Right ventricle myocardium superior (tissue), 1 donor: ENCODE measurements around the gene EPHA5. TPM values are rescaled to one million over a fixed set of nuclear protein-coding genes. Genes with fewer than 3 reads are reported as not detected.

ENCODE experiments used
- ATAC-seq: fragments of 200-7000 bp; cut with Tn5 transposase; one replicate; pipeline ENCODE4 v1.9.1; 2020; ENCODE audit warnings: mild to moderate bottlenecking; ENCODE audit not compliant: poor library complexity
- DNase-seq: peaks from one replicate; pipeline ENCODE4 v3.0.0-alpha.2; 2020
- intact Hi-C: fragments of 100-400 bp; cut with DNase I; formaldehyde crosslinking; loops from one replicate; pipeline ENCODE4 v1.11.2; 2022
- total RNA-seq: library from RNA; stranded (reverse); fragmentation: NEBNext Ultra II Directional; extraction: Animal tissue kit (Norgen Biotek cat#: 25700); gene quantifications from one replicate; pipeline ENCODE4 v1.2.1, GENCODE V29; 2021
- donor health status: DM: no; HTN: yes; CAD: no; lungs with severe emphysema.

Gene EPHA5
- total RNA-seq, 1 donor from 2014 or later, result 0.13 TPM

- intact Hi-C loops, result no loop called here
- DNase-seq (no peak), ATAC-seq (no peak)
Measured at GRCh38 chr4:65645185-65645584, 25.1 kb downstream of the EPHA5 start.

DNA sequence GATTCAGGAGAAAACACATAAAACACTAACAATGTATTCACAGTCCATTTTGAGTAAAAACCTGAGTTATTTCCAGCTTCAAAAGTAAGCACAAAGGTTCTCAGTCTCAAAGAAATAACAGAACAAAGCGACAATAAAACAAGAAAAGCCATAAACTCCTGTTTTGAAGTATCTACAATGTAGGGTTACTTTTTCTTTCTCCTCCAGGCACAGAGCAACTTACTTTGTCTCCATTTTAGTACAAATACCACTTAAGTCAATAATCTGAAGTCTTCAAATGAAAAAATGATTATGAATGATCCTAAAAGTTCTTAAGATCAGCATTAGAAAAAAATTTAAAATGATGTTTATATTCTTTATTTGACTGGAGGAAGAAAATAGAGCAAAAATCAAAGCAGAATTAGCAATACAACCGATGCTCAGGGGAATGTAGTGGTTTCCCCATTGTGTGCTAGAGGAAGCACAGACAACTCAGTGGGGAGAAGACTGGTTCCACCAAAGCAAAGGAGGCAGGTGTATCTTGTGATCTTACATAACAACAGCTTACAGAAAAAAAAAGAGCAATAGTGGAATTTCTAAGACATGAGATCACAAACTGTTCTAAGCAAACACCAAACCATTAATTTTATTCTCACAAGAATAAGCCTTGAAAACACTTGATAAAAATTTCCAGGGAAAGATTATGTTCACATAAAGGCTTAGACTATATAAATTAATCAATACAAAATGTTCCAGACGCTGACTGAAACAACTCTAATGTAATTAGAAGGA, 35.1 kb downstream of the EPHA5 start:
- ATAC-seq, result no peak
- intact Hi-C loops, result no loop called here
- DNase-seq, result no peak

DNA sequence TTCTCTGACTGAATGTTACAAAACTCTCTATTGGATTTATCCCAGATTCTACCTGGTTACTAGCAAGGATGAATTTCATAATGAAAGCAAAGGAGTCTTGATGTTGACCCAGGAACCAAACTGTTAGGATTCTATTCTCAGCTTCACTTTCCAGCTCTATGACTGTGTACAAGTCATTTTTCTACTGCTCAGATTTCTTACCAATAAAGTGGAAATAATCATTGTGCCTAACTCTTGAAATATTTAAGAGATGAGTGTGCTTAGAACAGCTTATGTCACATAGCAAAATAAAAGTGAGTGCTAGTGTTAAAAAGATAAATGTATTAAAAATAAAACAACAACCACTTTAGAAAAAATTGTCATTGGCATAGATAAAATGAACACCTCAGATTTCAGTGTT, 45.6 kb downstream of the EPHA5 start:
- DNase-seq (no peak), ATAC-seq (no peak)
- intact Hi-C loops, result no loop called here

- intact Hi-C loops, result no loop called here
- ATAC-seq (no peak), DNase-seq (no peak)
Measured at GRCh38 chr4:65623506-65623905, 46.8 kb downstream of the EPHA5 start.

GRCh38 chr4:65617416-65617815, 52.9 kb downstream of the EPHA5 start:
- intact Hi-C loops, result no loop called here
- ATAC-seq (no peak), DNase-seq (no peak)

DNA sequence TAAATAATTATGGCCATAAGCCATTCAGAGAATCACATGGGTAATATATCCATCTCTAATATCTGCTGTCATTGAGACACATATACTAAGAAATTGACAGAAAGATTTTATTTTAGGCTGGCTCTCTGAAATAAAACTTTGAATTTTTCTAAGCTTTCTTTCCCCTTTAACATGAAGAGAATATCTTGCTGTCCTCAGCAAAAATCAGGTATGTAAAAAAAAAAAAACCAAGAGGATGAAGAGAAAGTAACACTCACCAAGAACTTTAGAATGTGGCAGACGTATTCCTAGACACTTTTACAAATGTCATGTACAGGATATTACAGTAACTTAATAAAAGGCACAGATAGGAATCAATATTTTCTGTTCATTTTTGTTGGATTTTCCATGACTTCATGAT, 65.8 kb downstream of the EPHA5 start:
- intact Hi-C loops, result no loop called here
- ATAC-seq, result no peak
- no peak for DNase-seq

DNA sequence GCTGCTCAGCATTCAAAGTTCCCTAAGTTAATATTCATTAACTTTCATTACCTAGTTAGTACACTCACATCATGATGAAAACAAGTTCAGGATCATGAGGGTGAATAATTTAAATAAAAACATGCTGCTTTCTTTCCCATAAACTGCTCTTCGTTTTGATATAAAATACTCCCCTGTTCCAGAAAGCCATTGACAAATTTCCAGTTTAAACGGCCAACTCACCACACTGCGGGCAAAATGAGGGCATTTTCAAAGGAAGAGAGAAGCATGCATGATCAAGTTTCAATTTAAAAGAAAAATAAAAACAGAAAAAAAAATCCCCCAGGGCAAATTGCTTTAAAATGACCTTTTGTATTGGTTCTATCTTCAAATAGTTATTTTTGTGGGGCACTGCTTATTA, 69.6 kb downstream of the EPHA5 start:
- no peak for DNase-seq
- no peak for ATAC-seq
- intact Hi-C loops, result no loop called here

- intact Hi-C loops, result no loop called here
- ATAC-seq (no peak), DNase-seq (no peak)
Measured at GRCh38 chr4:65599340-65599739, 70.9 kb downstream of the EPHA5 start.

- intact Hi-C loops, result no loop called here
- no peak for ATAC-seq
Measured at GRCh38 chr4:65597697-65598096, 72.6 kb downstream of the EPHA5 start.

GRCh38 chr4:65592089-65592488, 78.2 kb downstream of the EPHA5 start:
- DNase-seq, result no peak

More at GRCh38 chr4:65597697-65598096, 72.6 kb downstream of the EPHA5 start:
- DNase-seq, result no peak

DNA sequence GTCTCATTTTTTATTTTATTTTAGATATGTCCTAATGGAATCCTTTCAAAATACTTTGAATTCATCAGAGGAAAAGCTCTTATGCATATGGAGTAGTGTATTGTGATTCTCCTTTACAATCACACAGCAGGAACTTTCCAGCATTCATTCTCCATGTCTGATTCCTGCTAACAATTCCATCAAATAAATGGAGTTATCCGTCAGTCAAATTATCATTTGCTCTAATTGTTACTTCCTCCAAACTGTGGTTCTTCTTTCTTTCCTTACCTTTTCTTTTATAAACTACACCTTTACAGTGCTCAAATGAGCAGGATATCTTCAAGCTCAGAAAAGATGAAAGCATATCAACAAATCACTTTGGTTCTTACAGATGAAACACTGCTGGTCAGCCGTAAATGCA, 80.4 kb downstream of the EPHA5 start:
- ATAC-seq, result no peak
- intact Hi-C loops, result no loop called here
- DNase-seq, result no peak

More at GRCh38 chr4:65592089-65592488, 78.2 kb downstream of the EPHA5 start:
- intact Hi-C loops, result no loop called here
- ATAC-seq, result no peak

DNA sequence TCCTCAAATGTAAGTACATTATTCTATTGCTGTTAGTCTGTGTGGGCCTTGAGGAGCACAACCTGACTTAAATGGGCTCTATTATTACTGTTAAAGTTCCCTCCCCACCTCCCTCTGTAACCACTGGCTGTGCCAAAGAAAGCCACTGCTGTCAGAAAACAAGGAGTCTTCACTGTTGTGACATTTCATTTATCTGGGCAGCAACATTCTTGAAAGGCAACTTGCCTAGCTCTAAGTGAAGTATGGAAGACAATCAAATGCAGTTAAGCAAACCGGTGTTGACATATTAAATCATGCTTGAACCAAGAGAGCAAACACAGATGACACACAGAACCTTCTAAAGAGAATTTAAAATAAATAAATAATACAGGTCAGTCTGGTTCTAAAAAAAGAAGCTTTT, 81.0 kb downstream of the EPHA5 start:
- DNase-seq (no peak), ATAC-seq (no peak)
- intact Hi-C loops, result no loop called here

- ATAC-seq, result no peak
- DNase-seq, result no peak
- intact Hi-C loops, result no loop called here
Measured at GRCh38 chr4:65580551-65580950, 89.7 kb downstream of the EPHA5 start.

DNA sequence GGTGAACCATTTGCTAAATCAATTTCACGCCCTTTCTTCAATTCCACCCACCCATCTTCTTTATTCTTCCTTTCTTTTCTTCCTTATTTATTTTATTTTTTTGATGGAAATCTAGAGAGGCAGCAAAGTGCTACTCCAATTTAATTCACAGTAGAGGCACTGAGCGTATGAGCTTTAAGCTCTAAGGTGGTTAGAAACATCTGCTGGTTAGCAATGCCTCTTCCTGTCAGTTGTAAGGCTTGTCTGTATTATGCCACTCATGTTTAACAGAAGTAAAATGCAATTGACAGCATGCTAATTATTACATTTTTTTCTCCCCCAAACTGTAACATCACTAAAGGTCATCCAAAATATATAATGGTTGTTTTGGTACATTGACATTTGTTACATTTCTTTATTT, 103.8 kb downstream of the EPHA5 start:
- DNase-seq (no peak), ATAC-seq (no peak)
- intact Hi-C loops, result no loop called here

GRCh38 chr4:65561164-65561563, 109.1 kb downstream of the EPHA5 start:
- intact Hi-C loops, result no loop called here
- ATAC-seq (no peak), DNase-seq (no peak)

GRCh38 chr4:65559270-65559669, 111.0 kb downstream of the EPHA5 start:
- intact Hi-C loops, result no loop called here
- DNase-seq (no peak), ATAC-seq (no peak)

- no peak for DNase-seq
- intact Hi-C loops, result no loop called here
- ATAC-seq, result no peak
Measured at GRCh38 chr4:65552057-65552456, 118.2 kb downstream of the EPHA5 start.

GRCh38 chr4:65550500-65550899, 119.8 kb downstream of the EPHA5 start:
- no peak for DNase-seq
- intact Hi-C loops, result no loop called here
- no peak for ATAC-seq

GRCh38 chr4:65546882-65547416, 123.3 kb downstream of the EPHA5 start:
- ATAC-seq (no peak), DNase-seq (no peak)
- intact Hi-C loops, result no loop called here

DNA sequence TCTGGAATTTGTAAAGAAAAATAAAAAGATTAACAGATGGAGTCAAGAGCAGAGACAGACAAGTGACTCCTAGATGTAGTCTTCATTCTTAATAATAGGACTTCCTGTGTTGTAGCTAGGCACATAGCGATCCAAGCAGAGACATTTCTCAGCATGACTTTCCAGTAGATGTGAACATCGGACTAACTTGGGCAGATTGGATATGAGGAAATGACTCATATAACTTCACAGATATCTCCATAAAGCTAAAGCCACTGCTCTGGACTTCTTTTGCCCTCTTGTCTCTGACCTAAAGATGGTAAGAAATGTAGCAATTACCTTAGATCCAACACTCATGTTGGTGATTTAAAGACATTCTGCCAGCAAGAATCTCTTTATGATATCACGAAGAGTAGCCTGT, 131.7 kb downstream of the EPHA5 start:
- intact Hi-C loops, result no loop called here
- ATAC-seq (no peak), DNase-seq (no peak)

GRCh38 chr4:65535113-65535512, 135.2 kb downstream of the EPHA5 start:
- ATAC-seq (no peak), DNase-seq (no peak)
- intact Hi-C loops, result no loop called here
